Liver (tissue), 9 donors: ENCODE results near the gene MED27. TPM values are rescaled to one million over a fixed set of nuclear protein-coding genes. Genes with fewer than 3 reads are reported as not detected.

Experiments used
- DNase-seq: peaks from one replicate; pipeline ENCODE4 v3.0.0-alpha.2; 2017; ENCODE audit warnings: low spot score
- H3K27ac ChIP-seq, 2 donors: one replicate each; pipeline ENCODE4 v1.7.0; 2013; ENCODE audit warnings: inconsistent platforms in 2 of 2, low read length in 2 of 2, control low read depth in 1 of 2, low read depth in 1 of 2, mild to moderate bottlenecking in 1 of 2
- H3K27me3 ChIP-seq, 4 donors: one replicate each; pipeline versions ENCODE4 v1.6.1 to v1.7.0; 2013; ENCODE audit warnings: low read length in 3 of 4, inconsistent platforms in 1 of 4, mild to moderate bottlenecking in 1 of 4, moderate library complexity in 1 of 4; ENCODE audit not compliant: control insufficient read depth in 4 of 4, insufficient read depth in 4 of 4
- H3K36me3 ChIP-seq, 4 donors: one replicate each; pipeline versions ENCODE4 v1.6.1 to v1.7.0; 2013; ENCODE audit warnings: low read length in 3 of 4, mild to moderate bottlenecking in 3 of 4, low read depth in 1 of 4, moderate library complexity in 1 of 4; ENCODE audit not compliant: control insufficient read depth in 4 of 4, insufficient read depth in 3 of 4
- H3K4me1 ChIP-seq, 4 donors: one replicate each; pipeline versions ENCODE4 v1.6.1 to v1.7.0; 2013; ENCODE audit warnings: low read length in 3 of 4, mild to moderate bottlenecking in 3 of 4, moderate library complexity in 1 of 4; ENCODE audit not compliant: control insufficient read depth in 4 of 4, insufficient read depth in 4 of 4
- H3K4me3 ChIP-seq, 3 donors: one replicate each; pipeline versions ENCODE4 v1.6.1 to v1.7.0; 2013; ENCODE audit warnings: low read length in 3 of 3, control low read depth in 1 of 3, low read depth in 1 of 3, mild to moderate bottlenecking in 1 of 3
- H3K9ac ChIP-seq, 2 donors: one replicate each; pipeline ENCODE4 v1.7.0; 2013; ENCODE audit warnings: low read length in 2 of 2, mild to moderate bottlenecking in 2 of 2, moderate library complexity in 2 of 2, control low read depth in 1 of 2, low read depth in 1 of 2
- H3K9me3 ChIP-seq, 4 donors: one replicate each; pipeline versions ENCODE4 v1.6.1 to v1.7.0; 2013; ENCODE audit warnings: low read length in 3 of 4; ENCODE audit not compliant: control insufficient read depth in 4 of 4
- ATF3 ChIP-seq: IDR thresholded peaks from 2 replicates; pipeline ENCODE4 v1.6.1; 2016; ENCODE audit warnings: antibody characterized with exemption
- CTCF ChIP-seq: fragments of 150-350 bp; IDR thresholded peaks from 2 replicates; pipeline ENCODE4 v1.5.1; 2017; ENCODE audit warnings: improper control_type of control experiment, low read depth, low read length; ENCODE audit not compliant: missing input control
- EGR1 ChIP-seq, 2 donors: IDR thresholded peaks; 2 replicates each; pipeline ENCODE4 v1.6.1; 2016 to 2018; ENCODE audit warnings: antibody characterized with exemption in 2 of 2, low read depth in 2 of 2
- FOXA1 ChIP-seq: IDR thresholded peaks from 2 replicates; pipeline ENCODE4 v1.6.1; 2016; ENCODE audit warnings: antibody characterized with exemption
- FOXA2 ChIP-seq: IDR thresholded peaks from 2 replicates; pipeline ENCODE4 v1.6.1; 2016; ENCODE audit warnings: antibody characterized with exemption
- HNF4A ChIP-seq, 2 donors: conservative IDR thresholded peaks; 2 replicates each; pipeline ENCODE4 v1.6.1; 2016; ENCODE audit warnings: antibody characterized with exemption in 2 of 2, mild to moderate bottlenecking in 2 of 2
- HNF4G ChIP-seq: IDR thresholded peaks from 2 replicates; pipeline ENCODE4 v1.6.1; 2016; ENCODE audit warnings: antibody characterized with exemption
- JUND ChIP-seq, 2 donors: IDR thresholded peaks; 2 replicates each; pipeline ENCODE4 v1.6.1; 2016; ENCODE audit warnings: antibody characterized with exemption in 2 of 2
- MAX ChIP-seq: IDR thresholded peaks from 2 replicates; pipeline ENCODE4 v1.6.1; 2016; ENCODE audit warnings: antibody characterized with exemption
- NR2F2 ChIP-seq: IDR thresholded peaks from 2 replicates; pipeline ENCODE4 v1.6.1; 2016; ENCODE audit warnings: antibody characterized with exemption
- RAD21 ChIP-seq, 2 donors: IDR thresholded peaks; 2 replicates each; pipeline ENCODE4 v1.6.1; 2016; ENCODE audit warnings: antibody characterized with exemption in 2 of 2, mild to moderate bottlenecking in 2 of 2
- REST ChIP-seq: IDR thresholded peaks from 2 replicates; pipeline ENCODE4 v1.6.1; 2016; ENCODE audit warnings: antibody characterized with exemption, mild to moderate bottlenecking
- RXRA ChIP-seq, 2 donors: IDR thresholded peaks; 2 replicates each; pipeline ENCODE4 v1.6.1; 2017 to 2018; ENCODE audit warnings: antibody characterized with exemption in 2 of 2, mild to moderate bottlenecking in 1 of 2
- SP1 ChIP-seq: IDR thresholded peaks from 2 replicates; pipeline ENCODE4 v1.6.1; 2018; ENCODE audit warnings: antibody characterized with exemption, mild to moderate bottlenecking
- TAF1 ChIP-seq: conservative IDR thresholded peaks from 2 replicates; pipeline ENCODE4 v1.6.1; 2016; ENCODE audit warnings: antibody characterized with exemption, mild to moderate bottlenecking
- YY1 ChIP-seq: IDR thresholded peaks from 2 replicates; pipeline ENCODE4 v1.6.1; 2016; ENCODE audit warnings: antibody characterized with exemption, mild to moderate bottlenecking
- ZBTB33 ChIP-seq: IDR thresholded peaks from 2 replicates; pipeline ENCODE4 v1.6.1; 2016; ENCODE audit warnings: antibody characterized with exemption
- WGBS: extraction: QIAGEN DNeasy Blood & Tissue Kit; methylation state at CpG from one replicate; pipeline ENCODE4 v1.1.7; 2013; 5-methylcytosine and 5-hydroxymethylcytosine counted together
- polyA plus RNA-seq, 2 donors: library from polyadenylated mRNA; stranded (reverse) in 1 of 2; unstranded in 1 of 2; fragments of 200-250 nt in 1 of 2; fragments of >200 nt in 1 of 2; fragmentation: Nextera tagmentation in 1 of 2; extraction: Ambion mirVana in 1 of 2; gene quantifications; one replicate each; pipeline versions ENCODE4 v1.2.1 to v1.2.3, GENCODE V29; 2013 to 2015
- total RNA-seq, 2 donors: library from RNA; depleted of rRNA; stranded (reverse); fragments of >200 nt; gene quantifications; one replicate each; pipeline ENCODE4 v1.2.3, GENCODE V29; 2014
- donor health status: healthy.
- donor health status: healthy.
- donor health status: healthy.
- donor health status: healthy.
- donor health status: healthy.

MED27 gene
- total and polyA plus RNA-seq, 4 donors, result 4.6 to 7.9 (median 5.5) TPM

GRCh38 chr9:132099741-132100407, 20.2 kb upstream of the MED27 start:
- no peak for DNase-seq
- 62% methylated on average over 8 of the region's 8 CpGs for WGBS

GRCh38 chr9:132099167-132099566, 19.5 kb upstream of the MED27 start:
- H3K9ac ChIP-seq, result no peak overlapping the region
- H3K27ac ChIP-seq, result no peak overlapping the region
- H3K4me3 ChIP-seq, result no peak overlapping the region
- no peaks in the 10 kb centered on the region for H3K36me3 ChIP-seq
- TF ChIP-seq HNF4G, result no peak
- TF ChIP-seq HNF4A (conservative IDR thresholded peaks at IDR 0.05), result no peak
- no peak for TF ChIP-seq MAX
- no peak for TF ChIP-seq REST
- no peak for TF ChIP-seq ATF3
- TF ChIP-seq SP1, result no peak
- TF ChIP-seq RAD21 (IDR thresholded peaks at IDR 0.05), result no peak
- TF ChIP-seq CTCF, result no peak
- TF ChIP-seq FOXA2, result no peak
- TF ChIP-seq NR2F2, result no peak
- TF ChIP-seq YY1, result no peak
- no peak for TF ChIP-seq EGR1 (IDR thresholded peaks at IDR 0.05; ENCODE audit: low read depth in 2 of 2)
- TF ChIP-seq JUND (IDR thresholded peaks at IDR 0.05), result no peak
- TF ChIP-seq TAF1, result no peak
- TF ChIP-seq RXRA (IDR thresholded peaks at IDR 0.05), result no peak
- no peak for DNase-seq
- H3K27me3 ChIP-seq, result no peaks in the 10 kb centered on the region
- WGBS, result 74% methylated on average over 7 of the region's 7 CpGs
- H3K9me3 ChIP-seq, result no peaks in the 10 kb centered on the region
- H3K4me1 ChIP-seq, result no peaks in the 10 kb centered on the region

More at GRCh38 chr9:132099741-132100407, 20.2 kb upstream of the MED27 start:
- no peaks in the 10 kb centered on the region for H3K9me3 ChIP-seq
- H3K27me3 ChIP-seq, result peaks cover 0 to 4% (median 0%) of the 10 kb centered on the region in 4 donors
- TF ChIP-seq TAF1, result no peak
- TF ChIP-seq ATF3, result no peak
- TF ChIP-seq FOXA2, result no peak
- no peak for TF ChIP-seq ZBTB33
- no peak for TF ChIP-seq EGR1 (IDR thresholded peaks at IDR 0.05; ENCODE audit: low read depth in 2 of 2)
- TF ChIP-seq FOXA1, result no peak
- TF ChIP-seq RXRA (IDR thresholded peaks at IDR 0.05), result no peak
- no peak overlapping the region for H3K27ac ChIP-seq
- no peaks in the 10 kb centered on the region for H3K36me3 ChIP-seq
- H3K4me1 ChIP-seq, result no peaks in the 10 kb centered on the region
- H3K4me3 ChIP-seq, result no peak overlapping the region
- no peak overlapping the region for H3K9ac ChIP-seq
